H9 (cell line): ENCODE measurements around the gene MGA. TPM values are rescaled to one million over a fixed set of nuclear protein-coding genes. Genes with fewer than 3 reads are reported as not detected.

Source experiments
- DNase-seq: peaks from one replicate; pipeline ENCODE4 v3.0.0-alpha.2; 2017
- H2AFZ ChIP-seq: one replicate; pipeline ENCODE4 v1.6.1; 2013; ENCODE audit warnings: mild to moderate bottlenecking, low read length, control low read depth, moderate library complexity
- H2AK5ac ChIP-seq: 2 replicates; pipeline ENCODE4 v1.6.1; 2013; ENCODE audit warnings: low read length, control low read depth, mixed read lengths; ENCODE audit not compliant: insufficient read length
- H2BK120ac ChIP-seq: one replicate; pipeline ENCODE4 v1.6.1; 2013; ENCODE audit warnings: low read depth, mild to moderate bottlenecking, low read length, control low read depth, inconsistent platforms; ENCODE audit not compliant: poor library complexity, severe bottlenecking
- H2BK12ac ChIP-seq: 2 replicates; pipeline ENCODE4 v1.6.1; 2013; ENCODE audit warnings: low read length, control low read depth, mixed read lengths, low read depth; ENCODE audit not compliant: insufficient read length
- H2BK15ac ChIP-seq: 2 replicates; pipeline ENCODE4 v1.6.1; 2013; ENCODE audit warnings: low read depth, low read length, control low read depth
- H2BK20ac ChIP-seq: one replicate; pipeline ENCODE4 v1.6.1; 2013; ENCODE audit warnings: low read depth, mild to moderate bottlenecking, low read length, control low read depth, inconsistent platforms; ENCODE audit not compliant: poor library complexity, severe bottlenecking
- H2BK5ac ChIP-seq: 2 replicates; pipeline ENCODE4 v1.6.1; 2013; ENCODE audit warnings: low read length, control low read depth, mixed read lengths; ENCODE audit not compliant: insufficient read length
- H3K14ac ChIP-seq: 2 replicates; pipeline ENCODE4 v1.6.1; 2013; ENCODE audit warnings: low read length, control low read depth; ENCODE audit not compliant: insufficient read depth
- H3K18ac ChIP-seq: 2 replicates; pipeline ENCODE4 v1.6.1; 2013; ENCODE audit warnings: low read depth, mild to moderate bottlenecking, mixed read lengths, low read length, control low read depth; ENCODE audit not compliant: insufficient read length
- H3K23ac ChIP-seq: 2 replicates; pipeline ENCODE4 v1.6.1; 2013; ENCODE audit warnings: low read length, control low read depth, mixed read lengths, low read depth; ENCODE audit not compliant: insufficient read length
- H3K23me2 ChIP-seq: 2 replicates; pipeline ENCODE4 v1.6.1; 2013; ENCODE audit warnings: low read depth, mild to moderate bottlenecking, mixed read lengths, low read length, control low read depth; ENCODE audit not compliant: insufficient read length, poor library complexity, severe bottlenecking
- H3K27ac ChIP-seq: 2 replicates; pipeline ENCODE4 v1.5.1; 2013; ENCODE audit warnings: low read length, control low read depth, mixed read lengths, low read depth; ENCODE audit not compliant: insufficient read length
- H3K27me3 ChIP-seq: 2 replicates; pipeline ENCODE4 v1.6.1; 2013; ENCODE audit warnings: low read length, control low read depth, inconsistent platforms; ENCODE audit not compliant: insufficient read depth
- H3K4ac ChIP-seq: 2 replicates; pipeline ENCODE4 v1.6.1; 2013; ENCODE audit warnings: low read depth, mild to moderate bottlenecking, control low read depth, inconsistent platforms, low read length, moderate library complexity
- H3K4me1 ChIP-seq: 2 replicates; pipeline ENCODE4 v1.6.1; 2013; ENCODE audit warnings: low read length, control low read depth, inconsistent platforms; ENCODE audit not compliant: insufficient read depth
- H3K4me2 ChIP-seq: 2 replicates; pipeline ENCODE4 v1.6.1; 2013; ENCODE audit warnings: low read length, control low read depth, mixed read lengths; ENCODE audit not compliant: insufficient read length, insufficient read depth
- H3K56ac ChIP-seq: 2 replicates; pipeline ENCODE4 v1.6.1; 2013; ENCODE audit warnings: low read depth, mild to moderate bottlenecking, mixed read lengths, low read length, control low read depth; ENCODE audit not compliant: insufficient read length
- H3K79me1 ChIP-seq: 2 replicates; pipeline ENCODE4 v1.6.1; 2013; ENCODE audit warnings: low read depth, mild to moderate bottlenecking, moderate library complexity, low read length, control low read depth, inconsistent platforms; ENCODE audit not compliant: insufficient read depth, poor library complexity, severe bottlenecking
- H3K79me2 ChIP-seq: 2 replicates; pipeline ENCODE4 v1.6.1; 2013; ENCODE audit warnings: low read length, control low read depth, inconsistent platforms; ENCODE audit not compliant: insufficient read depth
- H3K9ac ChIP-seq: 2 replicates; pipeline ENCODE4 v1.6.1; 2013; ENCODE audit warnings: low read length, control low read depth, mixed read lengths; ENCODE audit not compliant: insufficient read length; ENCODE audit errors: extremely low read depth
- H3K9me3 ChIP-seq: one replicate; pipeline ENCODE4 v1.6.1; 2013; ENCODE audit warnings: low read depth, low read length, inconsistent platforms; ENCODE audit not compliant: control insufficient read depth
- H3T11ph ChIP-seq: one replicate; pipeline ENCODE4 v1.6.1; 2013; ENCODE audit warnings: mild to moderate bottlenecking, low read length, control low read depth, inconsistent platforms
- H4K20me1 ChIP-seq: one replicate; pipeline ENCODE4 v1.6.1; 2013; ENCODE audit not compliant: control insufficient read depth, insufficient read length, insufficient read depth
- H4K5ac ChIP-seq: 2 replicates; pipeline ENCODE4 v1.6.1; 2013; ENCODE audit warnings: low read depth, mild to moderate bottlenecking, mixed read lengths, low read length, control low read depth; ENCODE audit not compliant: insufficient read length
- H4K8ac ChIP-seq: replicated peaks from 2 replicates; pipeline ENCODE4 v1.6.1; 2013; ENCODE audit warnings: low read length, control low read depth, mixed read lengths, low read depth; ENCODE audit not compliant: insufficient read length
- H4K91ac ChIP-seq: 2 replicates; pipeline ENCODE4 v1.6.1; 2013; ENCODE audit warnings: low read depth, mild to moderate bottlenecking, moderate library complexity, mixed read lengths, low read length, control low read depth; ENCODE audit not compliant: insufficient read length
- H3K27ac Mint-ChIP-seq, 3 experiments: 2 replicates in 2 of 3; 3 replicates in 1 of 3; pipeline ENCODE4 v1.8.0; 2020 to 2021; ENCODE audit warnings: mixed read lengths in 3 of 3, mild to moderate bottlenecking in 1 of 3, moderate library complexity in 1 of 3
- H3K27me3 Mint-ChIP-seq: 2 replicates; pipeline ENCODE4 v1.8.0; 2021; ENCODE audit warnings: low read depth, mild to moderate bottlenecking, moderate library complexity, mixed read lengths
- H3K36me3 Mint-ChIP-seq, 3 experiments: 2 replicates in 2 of 3; 3 replicates in 1 of 3; pipeline ENCODE4 v1.8.0; 2020 to 2021; ENCODE audit warnings: low read depth in 3 of 3, mixed read lengths in 3 of 3; ENCODE audit not compliant: insufficient read depth in 1 of 3
- H3K4me1 Mint-ChIP-seq, 2 experiments: 2 replicates each; pipeline ENCODE4 v1.8.0; 2020; ENCODE audit warnings: mixed read lengths in 2 of 2
- H3K4me3 Mint-ChIP-seq, 2 experiments: 2 replicates in 1 of 2; 3 replicates in 1 of 2; pipeline ENCODE4 v1.8.0; 2020 to 2021; ENCODE audit warnings: mild to moderate bottlenecking in 2 of 2, mixed read lengths in 2 of 2, moderate library complexity in 1 of 2
- H3K9me3 Mint-ChIP-seq, 2 experiments: 2 replicates in 1 of 2; 3 replicates in 1 of 2; pipeline ENCODE4 v1.8.0; 2020; ENCODE audit warnings: mild to moderate bottlenecking in 2 of 2, mixed read lengths in 2 of 2, moderate library complexity in 1 of 2
- WGBS: extraction: QIAGEN DNeasy Blood & Tissue Kit; methylation state at CpG from one replicate; pipeline ENCODE4 v1.1.7; 2013; ENCODE audit warnings: missing lambda C conversion rate, low lambda C conversion rate, mixed read lengths; ENCODE audit not compliant: insufficient read length; ENCODE audit errors: extremely low coverage; 5-methylcytosine and 5-hydroxymethylcytosine counted together
- total RNA-seq: library from RNA; stranded (reverse); gene quantifications from 2 replicates; pipeline ENCODE4 v1.2.1, GENCODE V29; 2021
- TF ChIP-seq, protein P1 (sequence below): fragments of 200-600 bp; sonication (generic); conservative IDR thresholded peaks from 3 replicates; pipeline ENCODE4 v1.8.0; 2021; ENCODE audit warnings: antibody characterized with exemption, mild to moderate bottlenecking

Gene MGA
- total RNA-seq, 1 experiment from 2014 or later: 62.7 TPM

DNA sequence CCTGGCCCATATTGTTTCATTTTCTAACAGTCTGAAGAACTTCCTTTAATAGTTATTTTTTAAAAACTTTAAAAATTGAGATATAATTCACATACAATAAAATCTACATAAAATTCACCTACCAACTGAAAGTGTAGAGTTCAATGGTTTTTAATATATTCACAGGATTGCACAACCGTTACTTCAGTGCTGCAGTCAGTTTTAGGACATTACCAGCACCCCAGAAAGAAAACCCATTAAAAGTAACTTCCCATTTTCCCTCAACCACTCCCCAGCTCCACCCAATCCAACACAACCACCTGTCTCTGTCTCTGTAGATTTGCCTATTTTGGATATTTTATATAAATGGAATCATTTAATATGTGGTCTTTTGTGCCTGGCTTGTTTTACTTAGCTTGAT is 29.6 kb downstream of the MGA start:
- Histone ChIP-seq H3K23me2 (no peaks in the 10 kb centered on the region), H2BK120ac (no peak overlapping the region), H3K4me2 (no peak overlapping the region), H3K14ac (no peak overlapping the region), H3K4me1 (no peaks in the 10 kb centered on the region), H2BK20ac (no peak overlapping the region), H2AK5ac (no peak overlapping the region), H3K9ac (no peak overlapping the region), H4K20me1 (no peaks in the 10 kb centered on the region), H3K27me3 (no peaks in the 10 kb centered on the region), H2BK12ac (no peak overlapping the region), H2BK15ac (no peak overlapping the region), H4K91ac (no peak overlapping the region), H4K8ac (no peak overlapping the region), H3K18ac (no peak overlapping the region), H3K56ac (no peak overlapping the region), H3K79me2 (peaks cover 11% of the 10 kb centered on the region; the same call in 1 of the 2 replicates), H2BK5ac (no peak overlapping the region), H4K5ac (no peak overlapping the region), H3K27ac (no peak overlapping the region), H2AFZ (no peak overlapping the region), H3K79me1 (peaks cover 11% of the 10 kb centered on the region), H3K9me3 (no peaks in the 10 kb centered on the region), H3K4ac (no peak overlapping the region), H3K23ac (no peak overlapping the region), H3T11ph (no peak overlapping the region)
- Mint-ChIP-seq H3K27me3 (no peaks in the 10 kb centered on the region), H3K27ac (no peak overlapping the region), H3K4me1 (peaks cover 8 to 16% of the 10 kb centered on the region in 2 experiments), H3K4me3 (no peak overlapping the region), H3K36me3 (peaks cover 0 to 3% (median 2%) of the 10 kb centered on the region in 3 experiments; a peak in 2 of 7 replicates), H3K9me3 (no peaks in the 10 kb centered on the region)
- no CpG with 5 or more reads among the region's 1 CpG for WGBS
- TF ChIP-seq, protein P1, sequence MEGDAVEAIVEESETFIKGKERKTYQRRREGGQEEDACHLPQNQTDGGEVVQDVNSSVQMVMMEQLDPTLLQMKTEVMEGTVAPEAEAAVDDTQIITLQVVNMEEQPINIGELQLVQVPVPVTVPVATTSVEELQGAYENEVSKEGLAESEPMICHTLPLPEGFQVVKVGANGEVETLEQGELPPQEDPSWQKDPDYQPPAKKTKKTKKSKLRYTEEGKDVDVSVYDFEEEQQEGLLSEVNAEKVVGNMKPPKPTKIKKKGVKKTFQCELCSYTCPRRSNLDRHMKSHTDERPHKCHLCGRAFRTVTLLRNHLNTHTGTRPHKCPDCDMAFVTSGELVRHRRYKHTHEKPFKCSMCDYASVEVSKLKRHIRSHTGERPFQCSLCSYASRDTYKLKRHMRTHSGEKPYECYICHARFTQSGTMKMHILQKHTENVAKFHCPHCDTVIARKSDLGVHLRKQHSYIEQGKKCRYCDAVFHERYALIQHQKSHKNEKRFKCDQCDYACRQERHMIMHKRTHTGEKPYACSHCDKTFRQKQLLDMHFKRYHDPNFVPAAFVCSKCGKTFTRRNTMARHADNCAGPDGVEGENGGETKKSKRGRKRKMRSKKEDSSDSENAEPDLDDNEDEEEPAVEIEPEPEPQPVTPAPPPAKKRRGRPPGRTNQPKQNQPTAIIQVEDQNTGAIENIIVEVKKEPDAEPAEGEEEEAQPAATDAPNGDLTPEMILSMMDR: no peak
- no peak for DNase-seq
